ACC112 (cell line): ENCODE data around the gene GANC.
A peak's percentile ranks its signal among the peaks of the same experiment; 100 is the strongest.

Experiments used
- H2AFZ ChIP-seq: fragments of 200-600 bp; sonication (generic); one replicate; pipeline ENCODE4 v1.6.0; 2017; ENCODE audit warnings: antibody characterized with exemption, low read length; ENCODE audit not compliant: unreplicated experiment
- H3K27ac ChIP-seq: fragments of 200-600 bp; sonication (generic); 2 replicates; pipeline ENCODE4 v1.5.1; 2014; ENCODE audit warnings: low read depth, mild to moderate bottlenecking, antibody characterized with exemption, low read length, moderate library complexity
- H3K27me3 ChIP-seq: fragments of 200-600 bp; sonication (generic); 2 replicates; pipeline ENCODE4 v1.6.1; 2014; ENCODE audit warnings: mild to moderate bottlenecking, antibody characterized with exemption, low read length, moderate library complexity, mixed read lengths; ENCODE audit not compliant: insufficient read depth
- H3K36me3 ChIP-seq: fragments of 200-600 bp; sonication (generic); 2 replicates; pipeline ENCODE4 v1.6.1; 2016; ENCODE audit warnings: mild to moderate bottlenecking, antibody characterized with exemption, low read length, moderate library complexity, mixed read lengths; ENCODE audit not compliant: insufficient read depth
- H3K4me1 ChIP-seq: fragments of 200-600 bp; sonication (generic); one replicate; pipeline ENCODE4 v1.6.1; 2016; ENCODE audit warnings: low read length, mixed read lengths; ENCODE audit not compliant: insufficient read depth, unreplicated experiment, control insufficient read depth
- H3K4me3 ChIP-seq: fragments of 200-600 bp; sonication (generic); 2 replicates; pipeline ENCODE4 v1.5.1; 2014; ENCODE audit warnings: mild to moderate bottlenecking, low read depth, low read length
- H3K79me2 ChIP-seq: fragments of 200-600 bp; sonication (generic); one replicate; pipeline ENCODE4 v1.6.0; 2016; ENCODE audit warnings: low read length; ENCODE audit not compliant: control insufficient read depth, unreplicated experiment, insufficient read depth

GANC gene

GRCh38 chr15:42253300-42253699 is 19.7 kb upstream of the GANC start:
- H3K36me3 ChIP-seq: peaks cover 55% of the 10 kb centered on the region
- H2AFZ ChIP-seq: no peak overlapping the region
- no peaks in the 10 kb centered on the region for H3K79me2 ChIP-seq

GRCh38 chr15:42264795-42265194 is 8.2 kb upstream of the GANC start:
- Histone ChIP-seq H3K4me3 (no peak overlapping the region), H3K79me2 (peaks cover 20% of the 10 kb centered on the region), H3K27me3 (no peaks in the 10 kb centered on the region), H2AFZ (no peak overlapping the region), H3K27ac (no peak overlapping the region), H3K4me1 (no peaks in the 10 kb centered on the region), H3K36me3 (peaks cover 64% of the 10 kb centered on the region)

More at GRCh38 chr15:42253300-42253699, 19.7 kb upstream of the GANC start:
- H3K27ac ChIP-seq: no peak overlapping the region
- no peaks in the 10 kb centered on the region for H3K27me3 ChIP-seq
- H3K4me1 ChIP-seq: no peaks in the 10 kb centered on the region
- no peak overlapping the region for H3K4me3 ChIP-seq

- Histone ChIP-seq H3K27ac (no peak overlapping the region), H3K27me3 (no peaks in the 10 kb centered on the region), H3K4me1 (peaks cover 12% of the 10 kb centered on the region), H2AFZ (no peak overlapping the region), H3K79me2 (peaks cover 45% of the 10 kb centered on the region), H3K4me3 (no peak overlapping the region), H3K36me3 (peaks cover 58% of the 10 kb centered on the region)
Measured at GRCh38 chr15:42267286-42267685, 5.7 kb upstream of the GANC start.

- peaks cover 18% of the 10 kb centered on the region for H3K4me1 ChIP-seq
- H3K27me3 ChIP-seq: no peaks in the 10 kb centered on the region
- no peak overlapping the region for H2AFZ ChIP-seq
- H3K79me2 ChIP-seq: peaks cover 61% of the 10 kb centered on the region
- peak overlapping the region; percentile 36; the same call in 1 of the 2 replicates for H3K27ac ChIP-seq
- peak overlapping the region; percentile 79 for H3K4me3 ChIP-seq
- H3K36me3 ChIP-seq: peaks cover 36% of the 10 kb centered on the region
Measured at GRCh38 chr15:42270551-42270950, 2.5 kb upstream of the GANC start.

GRCh38 chr15:42270996-42271395 is 2.0 kb upstream of the GANC start:
- Histone ChIP-seq H3K4me3 (peak overlapping the region; percentile 79), H3K4me1 (peaks cover 22% of the 10 kb centered on the region), H3K27ac (peak overlapping the region; percentile 36; the same call in 1 of the 2 replicates), H3K36me3 (peaks cover 36% of the 10 kb centered on the region), H2AFZ (no peak overlapping the region), H3K27me3 (no peaks in the 10 kb centered on the region), H3K79me2 (peaks cover 66% of the 10 kb centered on the region)

GRCh38 chr15:42273900-42274701 is 1.1 kb downstream of the GANC start:
- peaks cover 55% of the 10 kb centered on the region for H3K79me2 ChIP-seq
- H2AFZ ChIP-seq: peak overlapping the region; percentile 80
- no peaks in the 10 kb centered on the region for H3K27me3 ChIP-seq
- peaks cover 13% of the 10 kb centered on the region; the same call in 1 of the 2 replicates for H3K36me3 ChIP-seq
- peaks cover 25% of the 10 kb centered on the region for H3K4me1 ChIP-seq
- peak overlapping the region; percentile 79 for H3K4me3 ChIP-seq
- peak overlapping the region; percentile 95 for H3K27ac ChIP-seq

GRCh38 chr15:42274702-42274989 is 1.6 kb downstream of the GANC start:
- H3K4me1 ChIP-seq: peaks cover 25% of the 10 kb centered on the region
- peaks cover 50% of the 10 kb centered on the region for H3K79me2 ChIP-seq
- peak overlapping the region; percentile 95 for H3K27ac ChIP-seq
- H3K36me3 ChIP-seq: peaks cover 13% of the 10 kb centered on the region; the same call in 1 of the 2 replicates
- peak overlapping the region; percentile 79 for H3K4me3 ChIP-seq
- peak overlapping the region; percentile 80 for H2AFZ ChIP-seq
- no peaks in the 10 kb centered on the region for H3K27me3 ChIP-seq

GRCh38 chr15:42275780-42276391 is 2.9 kb downstream of the GANC start:
- Histone ChIP-seq H3K4me3 (peak overlapping the region; percentile 79), H3K4me1 (peaks cover 20% of the 10 kb centered on the region), H3K36me3 (peaks cover 11% of the 10 kb centered on the region; the same call in 1 of the 2 replicates), H3K27ac (peak overlapping the region; percentile 95), H3K27me3 (no peaks in the 10 kb centered on the region), H2AFZ (peak overlapping the region; percentile 84), H3K79me2 (peaks cover 38% of the 10 kb centered on the region)

- Histone ChIP-seq H2AFZ (no peak overlapping the region), H3K27ac (no peak overlapping the region), H3K36me3 (peaks cover 8% of the 10 kb centered on the region; the same call in 1 of the 2 replicates)
Measured at GRCh38 chr15:42276762-42277161, 3.8 kb downstream of the GANC start.

GRCh38 chr15:42279234-42279723 is 6.3 kb downstream of the GANC start:
- Histone ChIP-seq H2AFZ (no peak overlapping the region), H3K4me3 (no peak overlapping the region), H3K27ac (no peak overlapping the region), H3K27me3 (no peaks in the 10 kb centered on the region), H3K79me2 (peaks cover 19% of the 10 kb centered on the region), H3K36me3 (peaks cover 8% of the 10 kb centered on the region; the same call in 1 of the 2 replicates), H3K4me1 (peaks cover 13% of the 10 kb centered on the region)

More at GRCh38 chr15:42276762-42277161, 3.8 kb downstream of the GANC start:
- H3K4me3 ChIP-seq: no peak overlapping the region
- no peaks in the 10 kb centered on the region for H3K27me3 ChIP-seq
- H3K79me2 ChIP-seq: peaks cover 29% of the 10 kb centered on the region
- H3K4me1 ChIP-seq: peaks cover 13% of the 10 kb centered on the region
